Activated CD4-positive, alpha-beta T cell treated with anti-CD3 and anti-CD28 coated beads, Interleukin-2, Interleukin-4, amounts not matched to agents 100 ng/mL and 50 ng/mL, durations not matched to agents 16 hours and 8 hours (primary cell): ENCODE results near the gene WWOX.

Source experiments
- DNase-seq: peaks from one replicate; pipeline ENCODE4 v3.0.0-alpha.2; 2020; ENCODE audit warnings: low spot score

The WWOX gene

GRCh38 chr16:78438219-78438618, 338.8 kb downstream of the WWOX start:
- no peak for DNase-seq

GRCh38 chr16:78438632-78439031, 339.2 kb downstream of the WWOX start:
- no peak for DNase-seq

GRCh38 chr16:78439646-78440045, 340.2 kb downstream of the WWOX start:
- no peak for DNase-seq

GRCh38 chr16:78441298-78441697, 341.8 kb downstream of the WWOX start:
- DNase-seq, result no peak

- DNase-seq, result no peak
Measured at GRCh38 chr16:78443542-78444364, 344.3 kb downstream of the WWOX start.

GRCh38 chr16:78445818-78446217, 346.4 kb downstream of the WWOX start:
- no peak for DNase-seq

GRCh38 chr16:78446486-78446885, 347.0 kb downstream of the WWOX start:
- no peak for DNase-seq

GRCh38 chr16:78446992-78447563, 347.6 kb downstream of the WWOX start:
- no peak for DNase-seq

GRCh38 chr16:78448658-78449271, 349.3 kb downstream of the WWOX start:
- DNase-seq, result no peak

- no peak for DNase-seq
Measured at GRCh38 chr16:78450255-78450654, 350.8 kb downstream of the WWOX start.

GRCh38 chr16:78452025-78452555, 352.6 kb downstream of the WWOX start:
- DNase-seq, result no peak

GRCh38 chr16:78455861-78456260, 356.4 kb downstream of the WWOX start:
- DNase-seq, result no peak

GRCh38 chr16:78458588-78458987, 359.1 kb downstream of the WWOX start:
- DNase-seq, result no peak

- no peak for DNase-seq
Measured at GRCh38 chr16:78460428-78460827, 361.0 kb downstream of the WWOX start.

- DNase-seq, result no peak
Measured at GRCh38 chr16:78461087-78461486, 361.6 kb downstream of the WWOX start.

GRCh38 chr16:78461496-78462287, 362.2 kb downstream of the WWOX start:
- no peak for DNase-seq

- no peak for DNase-seq
Measured at GRCh38 chr16:78462288-78463208, 363.1 kb downstream of the WWOX start.

GRCh38 chr16:78463591-78463990, 364.1 kb downstream of the WWOX start:
- no peak for DNase-seq

- DNase-seq, result no peak
Measured at GRCh38 chr16:78464833-78465232, 365.4 kb downstream of the WWOX start.

- no peak for DNase-seq
Measured at GRCh38 chr16:78465730-78466129, 366.3 kb downstream of the WWOX start.

GRCh38 chr16:78469787-78470186, 370.3 kb downstream of the WWOX start:
- DNase-seq, result no peak
